Myocyte (in vitro differentiated cells): ENCODE data around the gene DISC1. TPM values are rescaled to one million over a fixed set of nuclear protein-coding genes. Genes with fewer than 3 reads are reported as not detected.
A peak's percentile ranks its signal among the peaks of the same experiment; 100 is the strongest.
"Not testable (repeated sequence)": the region's sequence is repeated elsewhere in the genome, so short reads cannot be mapped to it uniquely, and the experiment has no call there.

Source experiments
- DNase-seq: peaks from one replicate; pipeline ENCODE4 v3.0.0-alpha.2; 2012; ENCODE audit warnings: low read depth
- total RNA-seq: library from RNA; depleted of rRNA; stranded (reverse); fragments of >200 nt; gene quantifications from 2 replicates; pipeline ENCODE4 v1.2.3, GENCODE V29; 2014

The DISC1 gene
- total RNA-seq, 1 donor from 2014 or later = 3.6 TPM

GRCh38 chr1:231943084-231943483 is 316.5 kb downstream of the DISC1 start:
- DNase-seq = peak; percentile 52

GRCh38 chr1:231948102-231948501 is 321.5 kb downstream of the DISC1 start:
- not testable (repeated sequence) for DNase-seq

- DNase-seq = no peak
Observed at GRCh38 chr1:231949277-231950091, 322.9 kb downstream of the DISC1 start.

GRCh38 chr1:231950331-231951128 is 323.9 kb downstream of the DISC1 start:
- DNase-seq = no peak

GRCh38 chr1:231951374-231951773 is 324.8 kb downstream of the DISC1 start:
- DNase-seq = no peak

GRCh38 chr1:231952154-231952553 is 325.6 kb downstream of the DISC1 start:
- no peak for DNase-seq

- DNase-seq = no peak
Observed at GRCh38 chr1:231953660-231954059, 327.1 kb downstream of the DISC1 start.

GRCh38 chr1:231954751-231955150 is 328.2 kb downstream of the DISC1 start:
- DNase-seq = no peak

- DNase-seq = no peak
Observed at GRCh38 chr1:231957359-231957758, 330.8 kb downstream of the DISC1 start.

- DNase-seq = peak; percentile 43
Observed at GRCh38 chr1:231958448-231958847, 331.9 kb downstream of the DISC1 start.

- DNase-seq = no peak
Observed at GRCh38 chr1:231959225-231959884, 332.8 kb downstream of the DISC1 start.

- DNase-seq = not testable (repeated sequence)
Observed at GRCh38 chr1:231961801-231962200, 335.2 kb downstream of the DISC1 start.

GRCh38 chr1:231962636-231963035 is 336.0 kb downstream of the DISC1 start:
- DNase-seq = no peak

GRCh38 chr1:231964241-231964640 is 337.7 kb downstream of the DISC1 start:
- no peak for DNase-seq

- no peak for DNase-seq
Observed at GRCh38 chr1:231964961-231965360, 338.4 kb downstream of the DISC1 start.

- no peak for DNase-seq
Observed at GRCh38 chr1:231965615-231966014, 339.0 kb downstream of the DISC1 start.

- no peak for DNase-seq
Observed at GRCh38 chr1:231966983-231967382, 340.4 kb downstream of the DISC1 start.

GRCh38 chr1:231969076-231969475 is 342.5 kb downstream of the DISC1 start:
- peak; percentile 76 for DNase-seq

GRCh38 chr1:231969761-231970160 is 343.2 kb downstream of the DISC1 start:
- DNase-seq = not testable (repeated sequence)

- DNase-seq = no peak
Observed at GRCh38 chr1:231970684-231971083, 344.1 kb downstream of the DISC1 start.

- peak; percentile 86 for DNase-seq
Observed at GRCh38 chr1:231971397-231972110, 345.0 kb downstream of the DISC1 start.
